NT2/D1 (cell line): Measurements from ENCODE around the gene ADTRP.

ENCODE experiments used
- SUZ12 ChIP-seq: IDR thresholded peaks from 2 replicates; pipeline ENCODE4 v1.6.1; 2011; ENCODE audit not compliant: insufficient read length, insufficient read depth; ENCODE audit errors: extremely low read depth
- YY1 ChIP-seq: IDR thresholded peaks from 2 replicates; pipeline ENCODE4 v1.6.1; 2011; ENCODE audit not compliant: insufficient read length, insufficient read depth
- ZNF274 ChIP-seq: IDR thresholded peaks from 2 replicates; pipeline ENCODE4 v1.6.1; 2011; ENCODE audit warnings: mild to moderate bottlenecking, low read depth, low read length

DNA sequence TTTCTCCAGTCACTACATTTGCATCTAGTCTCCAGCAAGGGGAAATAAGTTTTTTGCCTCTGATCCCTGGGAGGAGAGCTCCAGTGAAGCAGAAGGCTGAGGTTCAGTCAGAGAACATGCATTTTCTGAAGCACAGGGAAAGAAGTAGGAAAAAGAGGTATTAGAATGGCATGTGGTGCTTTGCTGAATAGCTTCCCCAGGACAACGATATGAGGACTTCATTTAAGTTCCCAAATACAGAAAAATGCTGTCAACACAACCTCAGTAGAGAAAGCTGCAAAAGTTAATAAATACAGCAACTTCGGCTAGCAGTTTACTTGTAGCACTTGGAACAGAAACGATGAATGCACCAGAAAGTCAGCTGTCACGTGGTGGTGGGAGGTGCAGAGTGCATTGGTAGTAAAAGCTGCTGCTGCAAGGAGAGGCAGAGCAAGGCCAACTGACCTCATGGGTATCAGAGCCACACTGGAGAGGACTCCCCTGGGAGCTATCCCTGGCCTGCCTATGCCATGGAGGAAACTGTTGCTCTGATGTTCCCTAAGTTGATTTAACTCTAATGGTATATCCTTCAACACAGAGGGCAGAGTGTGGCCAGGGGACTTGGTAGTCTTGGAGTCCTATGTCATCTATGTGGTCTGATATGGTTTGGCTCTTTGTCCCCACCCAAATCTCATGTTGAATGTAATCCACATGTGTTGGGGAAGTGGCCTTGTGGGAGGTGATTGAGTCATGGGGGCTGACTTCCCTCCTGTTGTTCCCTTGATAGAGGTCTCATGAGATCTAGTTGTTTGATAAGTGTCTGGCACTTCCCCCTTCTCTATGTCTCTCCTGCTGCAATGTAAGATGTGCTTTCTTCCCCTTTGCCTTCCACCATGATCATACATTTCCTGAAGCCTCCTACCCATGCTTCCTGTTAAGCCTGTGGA, 85.9 kb downstream of the ADTRP start:
- no peak for TF ChIP-seq YY1
- no peak for TF ChIP-seq ZNF274
- TF ChIP-seq SUZ12 = no peak
